RWPE1 (cell line): ENCODE measurements around the gene DGCR2.
A peak's percentile ranks its signal among the peaks of the same experiment; 100 is the strongest.

ENCODE experiments used
- CTCF ChIA-PET: fragments of 350-600 bp; sonication (Branson Sonifier 250); formaldehyde crosslinking; extraction: SDS; loops from one replicate; lab custom pipeline; 2021; lab: Yijun Ruan, JAX
- POLR2A ChIA-PET: fragments of 400-600 bp; formaldehyde crosslinking; extraction: SDS; loops from one replicate; lab custom pipeline; 2020; ENCODE audit warnings: antibody characterized with exemption; ENCODE audit not compliant: low non-redundant PET; lab: Yijun Ruan, JAX
- DNase-seq: peaks from one replicate; pipeline ENCODE4 v3.0.0; 2012; ENCODE audit warnings: low spot score
- H3K27ac ChIP-seq: fragments of 450-650 bp; 2 replicates; pipeline ENCODE4 v1.5.1; 2017
- CTCF ChIP-seq: fragments of 450-650 bp; conservative IDR thresholded peaks from 2 replicates; pipeline ENCODE4 v1.5.1; 2017; ENCODE audit warnings: low read depth, mild to moderate bottlenecking

Gene DGCR2

GRCh38 chr22:19132693-19133400, 10.6 kb upstream of the DGCR2 start:
- DNase-seq: no peak
- POLR2A ChIA-PET: no interaction called here
- no peak for TF ChIP-seq CTCF
- CTCF ChIA-PET: no interaction called here
- H3K27ac ChIP-seq: 0 out of 2 replicates have a peak overlapping the region, but pooled peaks have one; percentile 5

DNA sequence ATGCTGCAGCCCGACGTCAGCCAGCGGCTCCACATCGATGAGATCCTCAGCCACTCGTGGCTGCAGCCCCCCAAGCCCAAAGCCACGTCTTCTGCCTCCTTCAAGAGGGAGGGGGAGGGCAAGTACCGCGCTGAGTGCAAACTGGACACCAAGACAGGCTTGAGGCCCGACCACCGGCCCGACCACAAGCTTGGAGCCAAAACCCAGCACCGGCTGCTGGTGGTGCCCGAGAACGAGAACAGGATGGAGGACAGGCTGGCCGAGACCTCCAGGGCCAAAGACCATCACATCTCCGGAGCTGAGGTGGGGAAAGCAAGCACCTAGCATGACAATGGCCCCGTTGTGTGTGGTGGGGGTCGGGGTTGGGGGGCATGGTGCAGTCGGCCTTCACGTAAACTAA, 9.9 kb upstream of the DGCR2 start:
- CTCF ChIA-PET: no interaction called here
- no peak overlapping the region for H3K27ac ChIP-seq
- no peak for TF ChIP-seq CTCF
- DNase-seq: no peak
- POLR2A ChIA-PET: no interaction called here

GRCh38 chr22:19131685-19132015, 9.4 kb upstream of the DGCR2 start:
- CTCF ChIA-PET: interaction anchor here (0.6 kb wide), 1 partner anchor 11 kb away, joined by 3 read pairs; no protein-coding TSS in a partner anchor
- peak overlapping the region; percentile 90 for H3K27ac ChIP-seq
- DNase-seq: no peak
- POLR2A ChIA-PET: no interaction called here
- TF ChIP-seq CTCF: no peak

DNA sequence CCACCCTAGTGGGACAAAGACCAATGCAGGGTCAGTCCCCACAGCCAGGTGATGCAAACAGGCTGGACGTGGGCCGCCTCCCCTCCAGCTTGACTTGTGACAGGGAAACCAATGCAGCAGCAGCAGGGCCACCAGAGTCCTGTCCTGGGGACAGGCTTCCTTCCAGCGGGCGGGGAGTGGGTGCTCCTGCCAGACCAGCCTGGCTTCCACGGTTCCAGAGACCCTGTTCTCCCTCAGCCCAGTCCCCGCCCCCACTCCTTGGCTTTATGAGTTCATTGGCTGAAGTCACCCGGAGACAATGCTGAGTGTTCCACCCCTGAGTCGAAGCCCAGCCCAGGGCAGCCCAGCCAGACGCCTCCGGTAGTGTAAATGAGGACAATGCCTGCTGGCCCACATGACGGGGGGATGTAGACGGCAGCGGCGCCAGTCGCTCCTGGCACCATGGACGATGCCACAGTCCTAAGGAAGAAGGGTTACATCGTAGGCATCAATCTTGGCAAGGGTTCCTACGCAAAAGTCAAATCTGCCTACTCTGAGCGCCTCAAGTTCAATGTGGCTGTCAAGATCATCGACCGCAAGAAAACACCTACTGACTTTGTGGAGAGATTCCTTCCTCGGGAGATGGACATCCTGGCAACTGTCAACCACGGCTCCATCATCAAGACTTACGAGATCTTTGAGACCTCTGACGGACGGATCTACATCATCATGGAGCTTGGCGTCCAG, 8.9 kb upstream of the DGCR2 start, which contains the start of gene TSSK2:
Gene TSSK2 (plus strand): TSS at position 350 of the 726 bp plus-strand sequence. CDS start 92 bp downstream, at position 442.
- CTCF ChIA-PET: interaction anchor here (0.6 kb wide), 1 partner anchor 11 kb away, joined by 3 read pairs; no protein-coding TSS in a partner anchor
- no peak for TF ChIP-seq CTCF
- peak within 1 kb of the TSS; percentile 90 for H3K27ac ChIP-seq
- no peak for DNase-seq
- POLR2A ChIA-PET: no interaction called here

- ChIA-PET CTCF (no interaction called here), POLR2A (no interaction called here)
These were observed 7.7 kb upstream of the DGCR2 start for GRCh38 chr22:19129871-19130270.

More at GRCh38 chr22:19129871-19130270, 7.7 kb upstream of the DGCR2 start:
- TF ChIP-seq CTCF: no peak
- DNase-seq: peak; percentile 72
- peak overlapping the region; percentile 90 for H3K27ac ChIP-seq
